C4-2B (cell line): ENCODE data around the gene IDI1.

Experiments used
- H3K27ac ChIP-seq: fragments of 450-650 bp; 2 replicates; pipeline ENCODE4 v1.5.1; 2017
- CTCF ChIP-seq: fragments of 450-650 bp; conservative IDR thresholded peaks from 2 replicates; pipeline ENCODE4 v1.5.1; 2017; ENCODE audit warnings: mild to moderate bottlenecking
- ZFX ChIP-seq: fragments of 450-650 bp; IDR thresholded peaks from 2 replicates; pipeline ENCODE4 v1.6.1; 2017

IDI1 gene

GRCh38 chr10:1048732-1049424, at the start of gene IDI1:
Gene IDI1, minus strand, starts transcription at chr10:1049119. Its CDS starts 116 bp downstream, at chr10:1049003.
- peak within 1 kb of the TSS; percentile 88 for H3K27ac ChIP-seq
- TF ChIP-seq CTCF: no peak
- TF ChIP-seq ZFX: 0 out of 2 replicates have a peak, but pooled peaks have one; percentile 2

GRCh38 chr10:1097436-1097835, 48.5 kb upstream of the IDI1 start:
- TF ChIP-seq ZFX: no peak
- no peak for TF ChIP-seq CTCF
- H3K27ac ChIP-seq: no peak overlapping the region

GRCh38 chr10:1096287-1096889, 47.5 kb upstream of the IDI1 start:
- TF ChIP-seq CTCF: no peak
- no peak for TF ChIP-seq ZFX

GRCh38 chr10:1095498-1095897, 46.6 kb upstream of the IDI1 start:
- H3K27ac ChIP-seq: no peak overlapping the region
- no peak for TF ChIP-seq CTCF
- TF ChIP-seq ZFX: no peak

More at GRCh38 chr10:1096287-1096889, 47.5 kb upstream of the IDI1 start:
- H3K27ac ChIP-seq: no peak overlapping the region

DNA sequence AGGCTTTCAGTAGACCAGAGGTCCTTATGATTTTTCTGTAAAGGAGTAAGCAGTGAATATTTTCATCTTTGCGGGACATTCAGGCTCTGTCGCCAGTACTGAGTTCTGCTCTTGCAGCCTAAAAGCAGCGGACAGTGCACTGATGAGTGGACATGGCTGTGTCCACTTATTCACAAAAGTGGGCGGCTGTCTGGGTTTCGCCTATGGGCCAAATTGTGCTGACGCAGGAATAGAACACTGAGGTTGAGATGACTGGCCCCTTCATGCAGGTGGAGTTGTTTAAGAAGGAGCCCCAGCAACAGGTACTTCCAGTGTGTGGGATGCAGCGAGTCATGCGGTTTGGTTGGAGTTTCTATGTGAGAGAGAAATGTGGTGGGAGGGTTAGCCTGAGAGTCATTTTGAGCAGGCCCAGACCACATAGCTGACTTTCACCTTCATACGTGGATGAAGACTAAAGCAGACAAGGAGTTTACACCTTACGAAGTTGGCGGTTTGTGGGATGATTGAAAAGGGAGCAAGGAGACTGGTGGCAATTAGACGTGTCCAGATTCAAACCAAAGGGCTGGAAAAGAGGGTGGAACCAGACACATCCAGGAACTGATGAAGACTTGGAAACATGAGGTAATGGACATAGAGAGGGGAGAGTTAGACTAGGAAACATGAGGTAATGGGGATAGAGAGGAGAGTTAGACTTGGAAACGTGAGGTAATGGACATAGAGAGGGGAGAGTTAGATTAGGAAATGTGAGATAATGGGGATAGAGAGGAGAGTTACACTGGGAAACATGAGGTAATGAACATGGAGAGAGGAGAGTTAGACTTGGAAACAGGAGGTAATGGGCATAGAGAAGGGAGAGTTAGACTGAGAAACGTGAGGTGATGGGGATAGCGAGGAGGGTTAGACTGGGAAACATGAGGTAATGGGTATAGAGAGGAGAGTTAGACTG, 45.5 kb upstream of the IDI1 start:
- TF ChIP-seq ZFX: no peak
- no peak for TF ChIP-seq CTCF
- no peak overlapping the region for H3K27ac ChIP-seq

- TF ChIP-seq CTCF (no peak), ZFX (no peak)
Observed at GRCh38 chr10:1093696-1094095, 44.8 kb upstream of the IDI1 start.

More at GRCh38 chr10:1093696-1094095, 44.8 kb upstream of the IDI1 start:
- no peak overlapping the region for H3K27ac ChIP-seq
